HepG2 (cell line): ENCODE measurements around the gene GRAMD4. TPM values are rescaled to one million over a fixed set of nuclear protein-coding genes. Genes with fewer than 3 reads are reported as not detected.

Experiments
- ATAC-seq: fragments of 200-7000 bp; cut with Tn5 transposase; 3 replicates; pipeline ENCODE4 v1.9.1; 2020; ENCODE audit warnings: mild to moderate bottlenecking, moderate library complexity
- BruUV-seq: library from RNA; stranded (reverse); fragments of 400-500 nt; replicated peaks from 2 replicates; lab custom pipeline; 2021; lab: Mats Ljungman, UMichigan
- CTCF ChIA-PET: fragments of 300-600 bp; formaldehyde crosslinking; extraction: SDS; loops from one replicate; lab custom pipeline; 2021; ENCODE audit warnings: low total read pairs, inconsistent platforms, low intra/inter-chr PET ratio; lab: Yijun Ruan, JAX
- POLR2A ChIA-PET: fragments of 350-600 bp; sonication (Branson Sonifier 250); formaldehyde crosslinking; loops from one replicate; lab custom pipeline; 2020; ENCODE audit warnings: antibody characterized with exemption, inconsistent platforms; lab: Yijun Ruan, JAX
- DNase-seq: peaks from one replicate; pipeline ENCODE4 v3.0.0-alpha.2; 2015; ENCODE audit warnings: low spot score
- FAIRE-seq: peaks from 3 replicates; lab custom pipeline; 2011; peaks lifted over from hg19 to GRCh38; lab: Jason Lieb, UNC
- H2AFZ ChIP-seq: one replicate; pipeline ENCODE4 v1.6.1; 2011; ENCODE audit warnings: low read length, inconsistent platforms
- H3K27ac ChIP-seq: fragments of 300-600 bp; 3 replicates; pipeline ENCODE4 v1.8.0; 2011; ENCODE audit warnings: mixed run types, mild to moderate bottlenecking, mixed read lengths, low read length, inconsistent platforms; ENCODE audit not compliant: insufficient read depth; ENCODE audit errors: extremely low read length
- H3K27me3 ChIP-seq, 2 experiments: fragments of 200-600 bp in 1 of 2; 2 replicates in 1 of 2; 3 replicates in 1 of 2; pipeline versions ENCODE4 v1.6.0 to v1.8.0; 2011; ENCODE audit warnings: low read length in 2 of 2, mild to moderate bottlenecking in 2 of 2, moderate library complexity in 2 of 2, inconsistent platforms in 1 of 2; ENCODE audit not compliant: insufficient read depth in 2 of 2, control insufficient read depth in 1 of 2
- H3K36me3 ChIP-seq, 2 experiments: fragments of 200-600 bp in 1 of 2; replicated peaks in 1 of 2; 2 replicates in 1 of 2; 3 replicates in 1 of 2; pipeline versions ENCODE4 v1.5.1 to v1.8.0; 2011; ENCODE audit warnings: low read length in 2 of 2, inconsistent platforms in 1 of 2; ENCODE audit not compliant: insufficient read depth in 2 of 2, control insufficient read depth in 1 of 2
- H3K4me1 ChIP-seq: 2 replicates; pipeline ENCODE4 v1.5.1; 2012; ENCODE audit warnings: low read length, inconsistent platforms; ENCODE audit not compliant: insufficient read depth
- H3K4me2 ChIP-seq: 2 replicates; pipeline ENCODE4 v1.6.0; 2011; ENCODE audit warnings: low read depth, low read length, inconsistent platforms
- H3K4me3 ChIP-seq, 3 experiments: fragments of 200-600 bp in 1 of 3; sonication (generic), shearing (Covaris generic) in 1 of 3; replicated peaks in 1 of 3; 2 replicates each; pipeline ENCODE4 v1.5.1; 2011 to 2016; ENCODE audit warnings: low read length in 3 of 3, inconsistent platforms in 2 of 3, low read depth in 2 of 3, mild to moderate bottlenecking in 2 of 3, control low read depth in 1 of 3, mixed read lengths in 1 of 3; ENCODE audit not compliant: insufficient read depth in 1 of 3
- H3K79me2 ChIP-seq: one replicate; pipeline ENCODE4 v1.6.1; 2011; ENCODE audit warnings: low read length, inconsistent platforms; ENCODE audit not compliant: insufficient read depth
- H3K9ac ChIP-seq: 2 replicates; pipeline ENCODE4 v1.6.0; 2011; ENCODE audit warnings: mild to moderate bottlenecking, low read depth, low read length, inconsistent platforms; ENCODE audit not compliant: insufficient read depth
- H3K9me3 ChIP-seq: 2 replicates; pipeline ENCODE4 v1.5.1; 2012; ENCODE audit warnings: mild to moderate bottlenecking, low read length
- H4K20me1 ChIP-seq: 2 replicates; pipeline ENCODE4 v1.6.0; 2011; ENCODE audit warnings: inconsistent platforms, mild to moderate bottlenecking, low read length, moderate library complexity; ENCODE audit not compliant: insufficient read depth
- ELF1 ChIP-seq: sonication (generic); formaldehyde crosslinking; IDR thresholded peaks from 2 replicates; pipeline ENCODE4 v1.4.0; 2020; ENCODE audit warnings: missing genetic modification reagents
- HNF1A ChIP-seq, 2 experiments: sonication (generic) in 1 of 2; formaldehyde crosslinking in 1 of 2; IDR thresholded peaks; 2 replicates each; pipeline versions ENCODE4 v1.4.0 to v1.6.1; 2016 to 2020; ENCODE audit warnings: borderline replicate concordance in 1 of 2, low read depth in 1 of 2, mild to moderate bottlenecking in 1 of 2, missing genetic modification reagents in 1 of 2
- RERE ChIP-seq: IDR thresholded peaks from 2 replicates; pipeline ENCODE4 v1.6.1; 2016; ENCODE audit warnings: low read depth, missing genetic modification reagents, missing compliant biosample characterization
- SRSF9 ChIP-seq: fragments of 200-400 bp; formaldehyde crosslinking; IDR thresholded peaks from 2 replicates; pipeline ENCODE4 v1.6.1; 2018; ENCODE audit warnings: borderline replicate concordance, mild to moderate bottlenecking, low read depth, low read length; ENCODE audit not compliant: insufficient read depth, poor library complexity, severe bottlenecking
- TOE1 ChIP-seq: sonication (generic); formaldehyde crosslinking; IDR thresholded peaks from 2 replicates; pipeline ENCODE4 v1.4.0; 2020; ENCODE audit warnings: mild to moderate bottlenecking, missing genetic modification reagents
- UBTF ChIP-seq: sonication (generic); formaldehyde crosslinking; IDR thresholded peaks from 2 replicates; pipeline ENCODE4 v1.4.0; 2020; ENCODE audit warnings: mild to moderate bottlenecking, missing genetic modification reagents
- ZBTB44 ChIP-seq: sonication (generic); formaldehyde crosslinking; IDR thresholded peaks from 2 replicates; pipeline ENCODE4 v1.4.0; 2020; ENCODE audit warnings: missing genetic modification reagents
- ZKSCAN1 ChIP-seq: fragments of 150-350 bp; IDR thresholded peaks from 2 replicates; pipeline ENCODE4 v1.6.1; 2014; ENCODE audit warnings: low read length
- ZNF563 ChIP-seq: sonication (generic); formaldehyde crosslinking; IDR thresholded peaks from 2 replicates; pipeline ENCODE4 v1.8.0; 2022; ENCODE audit warnings: mild to moderate bottlenecking, moderate library complexity, missing genetic modification reagents
- ZNF7 ChIP-seq: IDR thresholded peaks from 2 replicates; pipeline ENCODE4 v1.6.1; 2016; ENCODE audit warnings: missing biosample characterization, missing genetic modification reagents
- WGBS: methylation state at CpG from one replicate; pipeline ENCODE4 v1.1.6; 2017; ENCODE audit warnings: low lambda C conversion rate; 5-methylcytosine and 5-hydroxymethylcytosine counted together
- in situ Hi-C: cut with HindIII; loops from 2 replicates; pipeline ENCODE4 v1.10.0; 2017; ENCODE audit warnings: low pct_unique_long_range_greater_than_20kb; ENCODE audit not compliant: extremely low pct_ligation_motif_present
- intact Hi-C: fragments of 100-400 bp; cut with micrococcal nuclease; formaldehyde crosslinking; loops from one replicate; pipeline ENCODE4 v1.10.0; 2022; ENCODE audit not compliant: unreplicated experiment
- polyA plus RNA-seq, 8 experiments: library from polyadenylated mRNA; depleted of rRNA in 3 of 8; stranded (reverse) in 7 of 8; unstranded in 1 of 8; fragments of >200 nt; fragmentation: Illumina TruSeq in 4 of 8; extraction: Trizol in 4 of 8; gene quantifications; 2 replicates each; pipeline versions ENCODE4 v1.2.1 to v1.2.3, GENCODE V29; 2011 to 2016; ENCODE audit warnings: low read depth in 4 of 8, missing spikeins in 1 of 8, mixed read lengths in 1 of 8; ENCODE audit not compliant: insufficient read depth in 1 of 8
- total RNA-seq, 5 experiments: library from RNA; depleted of rRNA; stranded (reverse); fragments of >200 nt; fragmentation: Illumina TruSeq; extraction: Trizol; gene quantifications; 2 replicates each; pipeline ENCODE4 v1.2.3, GENCODE V29; 2016; ENCODE audit warnings: low read depth in 1 of 5

The GRAMD4 gene
- total and polyA plus RNA-seq, 2 of the 13 experiments (the other 11 are each of a cell fraction or from before 2014, with no cell fraction given): 15.2 to 15.7 TPM

- intact Hi-C loops: no loop called here
- FAIRE-seq (no peak), DNase-seq (no peak), ATAC-seq (no peak)
- ChIA-PET CTCF (no interaction called here), POLR2A (no interaction called here)
- H3K27me3 ChIP-seq: no peaks in the 10 kb centered on the region
- H3K4me2 ChIP-seq: no peak overlapping the region
- no peaks in the 10 kb centered on the region for H3K9me3 ChIP-seq
- 0 out of 2 replicates have a peak, but pooled peaks cover 2% of the 10 kb centered on the region for H4K20me1 ChIP-seq
- BruUV-seq: no TSS peak
- no peak overlapping the region for H2AFZ ChIP-seq
- H3K4me1 ChIP-seq: no peaks in the 10 kb centered on the region
- H3K9ac ChIP-seq: no peak overlapping the region
- H3K79me2 ChIP-seq: no peaks in the 10 kb centered on the region
- 92% methylated on average over 4 of the region's 11 CpGs for WGBS
- H3K36me3 ChIP-seq: no peaks in the 10 kb centered on the region
- H3K27ac ChIP-seq: no peak overlapping the region
- in situ Hi-C loops: no loop called here
- H3K4me3 ChIP-seq: no peak overlapping the region
- TF ChIP-seq RERE (CRISPR knock-in tag) (no peak), ZNF7 (CRISPR knock-in tag) (no peak), ELF1 (CRISPR knock-in tag) (no peak), ZNF563 (CRISPR knock-in tag) (no peak), ZBTB44 (no peak), HNF1A (IDR thresholded peaks at IDR 0.05; ENCODE audit: low read depth) (no peak), HNF1A (CRISPR knock-in tag; IDR thresholded peaks at IDR 0.05; ENCODE audit: borderline replicate concordance) (no peak), ZKSCAN1 (no peak), SRSF9 (no peak), UBTF (CRISPR knock-in tag) (no peak), TOE1 (CRISPR knock-in tag) (no peak)
Observed at GRCh38 chr22:46589871-46590271, 30.3 kb upstream of the GRAMD4 start.
